Measurements from ENCODE around the gene UNC79.

DNA sequence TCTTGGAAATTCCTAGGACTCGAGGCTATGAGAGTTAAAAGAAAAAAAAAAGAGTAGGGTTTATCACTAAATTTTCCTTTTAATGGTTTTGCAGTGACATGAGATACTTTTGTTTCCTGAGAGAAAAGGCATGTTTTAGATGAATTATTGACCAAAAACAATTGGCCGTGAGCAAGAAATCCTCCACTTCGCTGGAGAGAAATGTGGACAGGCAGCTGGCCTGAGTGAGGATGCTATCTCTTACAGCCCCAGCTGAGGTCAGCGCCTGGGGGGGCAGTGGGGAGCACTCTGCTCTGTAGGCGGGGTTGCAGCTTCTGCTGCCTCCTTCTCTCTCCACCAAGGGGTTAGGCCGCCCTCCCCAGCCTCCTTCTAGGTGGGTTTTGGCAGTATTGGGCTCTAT is 302.9 kb downstream of the UNC79 start:
- TF ChIP-seq, protein P1, sequence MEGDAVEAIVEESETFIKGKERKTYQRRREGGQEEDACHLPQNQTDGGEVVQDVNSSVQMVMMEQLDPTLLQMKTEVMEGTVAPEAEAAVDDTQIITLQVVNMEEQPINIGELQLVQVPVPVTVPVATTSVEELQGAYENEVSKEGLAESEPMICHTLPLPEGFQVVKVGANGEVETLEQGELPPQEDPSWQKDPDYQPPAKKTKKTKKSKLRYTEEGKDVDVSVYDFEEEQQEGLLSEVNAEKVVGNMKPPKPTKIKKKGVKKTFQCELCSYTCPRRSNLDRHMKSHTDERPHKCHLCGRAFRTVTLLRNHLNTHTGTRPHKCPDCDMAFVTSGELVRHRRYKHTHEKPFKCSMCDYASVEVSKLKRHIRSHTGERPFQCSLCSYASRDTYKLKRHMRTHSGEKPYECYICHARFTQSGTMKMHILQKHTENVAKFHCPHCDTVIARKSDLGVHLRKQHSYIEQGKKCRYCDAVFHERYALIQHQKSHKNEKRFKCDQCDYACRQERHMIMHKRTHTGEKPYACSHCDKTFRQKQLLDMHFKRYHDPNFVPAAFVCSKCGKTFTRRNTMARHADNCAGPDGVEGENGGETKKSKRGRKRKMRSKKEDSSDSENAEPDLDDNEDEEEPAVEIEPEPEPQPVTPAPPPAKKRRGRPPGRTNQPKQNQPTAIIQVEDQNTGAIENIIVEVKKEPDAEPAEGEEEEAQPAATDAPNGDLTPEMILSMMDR (conservative IDR thresholded peaks at IDR 0.05; ENCODE audit: low read depth, low read length), result no peak
- TF ChIP-seq EZH2 (IDR thresholded peaks at IDR 0.05; ENCODE audit: low read length, unreplicated experiment), result no peak

Data from PC-3 (cell line).